ENCODE measurements around the gene ITGB8.

Gene ITGB8

GRCh38 chr7:20393021-20393610 lies 62.4 kb downstream of the ITGB8 start:
- no peak for DNase-seq

GRCh38 chr7:20393616-20394015 lies 62.9 kb downstream of the ITGB8 start:
- no peak for DNase-seq

GRCh38 chr7:20394284-20394683 lies 63.6 kb downstream of the ITGB8 start:
- DNase-seq, result no peak

GRCh38 chr7:20395104-20395503 lies 64.4 kb downstream of the ITGB8 start:
- DNase-seq, result no peak

- DNase-seq, result no peak
Measured at GRCh38 chr7:20395511-20395910, 64.8 kb downstream of the ITGB8 start.

GRCh38 chr7:20399521-20399920 lies 68.8 kb downstream of the ITGB8 start:
- no peak for DNase-seq

- no peak for DNase-seq
Measured at GRCh38 chr7:20401861-20402746, 71.4 kb downstream of the ITGB8 start.

GRCh38 chr7:20402747-20403230 lies 72.1 kb downstream of the ITGB8 start:
- DNase-seq, result no peak

- DNase-seq, result no peak
Measured at GRCh38 chr7:20403331-20403730, 72.6 kb downstream of the ITGB8 start.

GRCh38 chr7:20404320-20404719 lies 73.6 kb downstream of the ITGB8 start:
- no peak for DNase-seq

- DNase-seq, result no peak
Measured at GRCh38 chr7:20407585-20408466, 77.1 kb downstream of the ITGB8 start.

- no peak for DNase-seq
Measured at GRCh38 chr7:20408467-20408826, 77.7 kb downstream of the ITGB8 start.

- no peak for DNase-seq
Measured at GRCh38 chr7:20409961-20410360, 79.3 kb downstream of the ITGB8 start.

- no peak for DNase-seq
Measured at GRCh38 chr7:20411372-20411771, 80.7 kb downstream of the ITGB8 start.

GRCh38 chr7:20412032-20412431 lies 81.3 kb downstream of the ITGB8 start:
- DNase-seq, result no peak

GRCh38 chr7:20417260-20417659 lies 86.6 kb downstream of the ITGB8 start:
- no peak for DNase-seq

- no peak for DNase-seq
Measured at GRCh38 chr7:20417675-20418382, 87.1 kb downstream of the ITGB8 start.

- DNase-seq, result no peak
Measured at GRCh38 chr7:20424500-20424899, 93.8 kb downstream of the ITGB8 start.

- DNase-seq, result no peak
Measured at GRCh38 chr7:20430664-20431063, 100.0 kb downstream of the ITGB8 start.

- DNase-seq, result no peak
Measured at GRCh38 chr7:20431146-20431545, 100.4 kb downstream of the ITGB8 start.

- DNase-seq, result no peak
Measured at GRCh38 chr7:20432071-20432470, 101.4 kb downstream of the ITGB8 start.

GRCh38 chr7:20435305-20435704 lies 104.6 kb downstream of the ITGB8 start:
- DNase-seq, result no peak

GRCh38 chr7:20438248-20438647 lies 107.5 kb downstream of the ITGB8 start:
- DNase-seq, result no peak

Data from NCI-H2171 treated with DMSO at 0.1 percent for 48 hours (cell line).